Keratinocyte (primary cell): Measurements from ENCODE around the gene CELF5.

Source experiments
- EZH2 ChIP-seq: IDR thresholded peaks from one replicate; pipeline ENCODE4 v1.6.1; 2012; ENCODE audit warnings: inconsistent platforms, mild to moderate bottlenecking, low read length, moderate library complexity
- TF ChIP-seq, protein P1 (sequence below), 3 experiments: IDR thresholded peaks in 1 of 3; conservative IDR thresholded peaks in 1 of 3; optimal IDR thresholded peaks in 1 of 3; 2 replicates in 2 of 3; 3 replicates in 1 of 3; pipeline versions ENCODE3 to v1.5.1; 2011; ENCODE audit warnings: low read length in 3 of 3, mild to moderate bottlenecking in 3 of 3, moderate library complexity in 2 of 3, control low read depth in 1 of 3, inconsistent platforms in 1 of 3; ENCODE audit not compliant: insufficient read depth in 2 of 3; ENCODE audit errors: extremely low read depth in 1 of 3

DNA sequence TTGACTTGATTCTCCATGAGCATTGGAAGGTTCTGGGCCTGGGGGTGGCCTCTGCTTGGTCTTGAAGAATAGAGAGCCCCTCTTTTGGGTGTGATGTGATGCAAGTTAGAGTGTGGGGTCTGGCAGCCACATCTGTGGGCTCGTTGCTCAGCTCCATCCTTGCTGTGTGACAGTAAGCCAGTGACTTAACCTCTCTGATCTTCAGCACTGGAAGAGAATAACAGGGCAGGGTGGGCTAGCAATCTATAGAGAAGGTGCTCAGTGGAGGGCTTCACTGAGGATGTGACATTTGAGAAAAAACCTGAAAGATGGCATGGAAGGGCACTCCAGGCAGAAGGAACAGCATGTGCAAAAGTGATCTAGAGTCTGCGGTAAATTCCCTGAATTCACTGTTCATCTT lies 28.2 kb downstream of the CELF5 start:
- TF ChIP-seq, protein P1, sequence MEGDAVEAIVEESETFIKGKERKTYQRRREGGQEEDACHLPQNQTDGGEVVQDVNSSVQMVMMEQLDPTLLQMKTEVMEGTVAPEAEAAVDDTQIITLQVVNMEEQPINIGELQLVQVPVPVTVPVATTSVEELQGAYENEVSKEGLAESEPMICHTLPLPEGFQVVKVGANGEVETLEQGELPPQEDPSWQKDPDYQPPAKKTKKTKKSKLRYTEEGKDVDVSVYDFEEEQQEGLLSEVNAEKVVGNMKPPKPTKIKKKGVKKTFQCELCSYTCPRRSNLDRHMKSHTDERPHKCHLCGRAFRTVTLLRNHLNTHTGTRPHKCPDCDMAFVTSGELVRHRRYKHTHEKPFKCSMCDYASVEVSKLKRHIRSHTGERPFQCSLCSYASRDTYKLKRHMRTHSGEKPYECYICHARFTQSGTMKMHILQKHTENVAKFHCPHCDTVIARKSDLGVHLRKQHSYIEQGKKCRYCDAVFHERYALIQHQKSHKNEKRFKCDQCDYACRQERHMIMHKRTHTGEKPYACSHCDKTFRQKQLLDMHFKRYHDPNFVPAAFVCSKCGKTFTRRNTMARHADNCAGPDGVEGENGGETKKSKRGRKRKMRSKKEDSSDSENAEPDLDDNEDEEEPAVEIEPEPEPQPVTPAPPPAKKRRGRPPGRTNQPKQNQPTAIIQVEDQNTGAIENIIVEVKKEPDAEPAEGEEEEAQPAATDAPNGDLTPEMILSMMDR (optimal IDR thresholded peaks at IDR 0.05 in 1 of 3, IDR thresholded peaks at IDR 0.05 in 1 of 3, conservative IDR thresholded peaks at IDR 0.05 in 1 of 3; ENCODE audit: extremely low read depth in 1 of 3, insufficient read depth in 2 of 3, low read length in 3 of 3) = no peak
- TF ChIP-seq EZH2 = no peak
